ENCODE data around the gene ANKRD12.
"Not testable (repeated sequence)": the region's sequence is repeated elsewhere in the genome, so short reads cannot be mapped to it uniquely, and the experiment has no call there.

The ANKRD12 gene

DNA sequence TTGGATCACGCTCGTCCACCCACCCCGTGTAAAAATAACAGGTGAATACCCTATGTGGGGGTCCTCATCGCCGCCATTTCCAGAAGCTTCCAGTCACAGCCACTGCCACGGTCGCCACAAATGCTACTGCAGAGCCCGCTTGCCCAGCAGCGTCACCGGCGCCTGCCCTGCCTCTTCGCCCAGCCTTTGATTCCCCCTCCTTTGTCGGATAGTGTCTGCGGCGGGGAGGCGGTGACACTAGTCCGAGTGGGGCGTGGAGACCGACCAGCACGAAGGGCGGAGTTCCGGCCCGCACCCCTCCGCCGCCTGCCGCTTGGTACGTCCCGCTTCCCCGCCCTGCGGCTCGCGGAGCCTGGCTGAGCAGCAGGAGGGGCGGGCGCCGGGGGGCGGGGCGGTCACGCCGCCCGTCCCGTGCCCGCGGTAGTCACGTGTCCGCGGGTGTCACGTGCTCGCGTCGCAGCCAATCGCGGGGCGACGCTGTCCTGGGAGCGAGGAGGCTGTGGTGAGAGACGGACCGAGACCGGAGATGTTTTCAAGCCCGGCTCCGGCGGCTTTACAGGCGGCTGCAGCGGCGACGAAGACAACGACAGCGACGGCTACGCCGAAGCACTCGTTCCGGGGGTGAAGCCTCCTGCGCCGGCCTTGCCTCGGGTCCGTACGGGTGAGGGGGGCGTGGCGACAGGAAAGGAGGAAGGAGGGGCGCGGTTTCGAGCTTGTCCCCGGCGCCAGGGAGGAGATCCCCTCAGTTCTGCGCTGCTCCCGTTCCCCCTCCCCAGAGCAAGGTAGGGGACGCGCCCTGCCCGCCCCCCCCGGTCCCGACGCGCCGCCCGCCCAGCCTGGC is at the start of gene ANKRD12:
ANKRD12 (plus strand) TSS at position 467 of the 841 bp plus-strand sequence. CDS start 45,652 bp downstream, outside the sequence.
- peak; percentile 90 for DNase-seq

DNA sequence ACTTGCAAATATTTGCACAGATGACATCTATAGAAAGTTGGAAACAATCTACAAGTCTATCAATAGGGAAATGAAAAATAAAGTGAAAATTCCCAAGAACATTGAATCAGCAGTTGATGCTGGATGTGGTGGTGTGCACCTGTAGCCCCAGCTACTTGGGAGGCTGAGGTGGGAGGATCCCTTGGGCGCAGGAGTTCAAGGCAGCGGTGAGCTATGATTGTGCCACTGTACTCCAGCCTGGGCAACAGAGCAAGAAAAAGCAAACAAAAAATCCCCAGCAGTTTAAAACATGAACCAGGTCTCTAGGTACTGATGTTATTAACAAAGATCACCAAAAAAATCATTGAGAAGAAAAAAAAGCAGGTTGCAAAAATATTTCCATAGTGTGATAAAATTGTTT is 49.4 kb upstream of the ANKRD12 start:
- no peak for DNase-seq

DNA sequence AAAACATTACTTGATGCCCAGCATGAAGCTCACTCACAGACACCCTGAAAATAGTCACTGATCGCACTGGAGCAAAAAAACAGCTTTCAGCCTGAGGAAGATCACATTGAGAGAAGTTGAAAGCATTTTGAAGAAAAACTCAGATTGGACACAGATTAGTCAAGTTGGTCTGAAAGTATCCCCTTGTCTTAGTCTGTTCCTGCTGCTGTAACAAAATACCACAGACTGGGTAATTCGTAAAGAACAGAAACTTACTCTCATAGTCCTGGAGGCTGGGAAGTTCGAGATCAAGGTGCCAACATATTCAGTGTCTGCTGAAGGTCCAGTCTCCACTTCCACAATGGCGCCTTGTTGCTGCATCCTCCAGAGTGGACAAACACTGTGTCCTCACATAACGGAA is 48.3 kb upstream of the ANKRD12 start:
- DNase-seq = no peak

DNA sequence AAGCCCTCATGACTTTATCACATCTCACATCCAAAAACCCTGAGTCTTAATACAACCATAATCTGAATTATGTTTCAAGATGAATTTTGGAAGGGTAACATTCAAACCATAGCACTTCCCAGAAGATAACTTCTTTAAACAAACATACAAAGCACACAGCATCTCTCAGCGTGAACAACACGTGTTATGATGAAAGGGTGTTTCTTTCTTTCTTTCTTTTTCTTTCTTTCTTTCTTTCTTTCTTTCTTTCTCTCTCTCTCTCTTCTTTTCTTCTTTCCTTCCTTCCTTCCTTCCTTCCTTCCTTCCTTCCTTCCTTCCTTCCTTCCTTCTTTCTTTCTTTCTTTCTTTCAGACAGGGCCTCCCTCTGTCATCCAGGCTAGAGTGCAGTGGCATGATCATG is 47.9 kb upstream of the ANKRD12 start:
- DNase-seq = not testable (repeated sequence)

DNA sequence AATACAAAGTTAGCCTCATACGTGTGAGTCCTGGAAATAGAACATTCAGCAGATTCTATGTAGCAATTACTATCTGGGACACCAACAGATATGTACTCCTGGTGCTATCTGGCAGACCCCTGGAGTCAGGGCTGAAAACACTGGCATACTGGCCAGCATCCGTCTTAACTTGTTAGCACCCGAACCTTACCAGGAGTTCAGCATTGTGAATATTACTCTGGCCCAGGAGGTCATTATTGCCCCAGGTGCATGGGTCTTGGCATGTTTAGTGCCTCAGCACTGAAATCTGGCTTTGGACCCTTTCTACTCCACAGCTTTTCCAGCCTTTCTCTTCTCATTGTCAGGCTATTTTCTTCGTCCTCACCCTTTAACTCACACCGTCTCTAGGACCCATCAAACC is 46.0 kb upstream of the ANKRD12 start:
- DNase-seq = no peak

DNA sequence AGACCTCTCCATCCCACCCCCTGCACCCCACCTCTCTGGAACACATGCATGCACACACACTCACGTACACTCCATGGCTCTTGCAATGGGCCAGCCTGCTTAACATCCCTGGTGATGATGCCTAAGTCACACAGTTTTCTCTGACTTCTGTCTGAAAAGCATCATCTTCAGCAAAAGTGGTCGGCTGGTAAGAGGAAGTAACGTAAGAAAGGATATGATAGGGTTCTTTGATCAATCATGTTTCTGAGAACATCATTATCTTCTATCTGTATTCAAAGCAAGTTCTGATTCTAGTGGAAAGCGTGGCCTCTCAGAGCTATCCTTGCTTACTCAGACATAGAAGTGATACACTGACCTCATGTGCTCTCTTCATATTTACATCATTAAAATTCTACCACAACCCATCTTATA is 45.5 kb upstream of the ANKRD12 start:
- DNase-seq = no peak

DNA sequence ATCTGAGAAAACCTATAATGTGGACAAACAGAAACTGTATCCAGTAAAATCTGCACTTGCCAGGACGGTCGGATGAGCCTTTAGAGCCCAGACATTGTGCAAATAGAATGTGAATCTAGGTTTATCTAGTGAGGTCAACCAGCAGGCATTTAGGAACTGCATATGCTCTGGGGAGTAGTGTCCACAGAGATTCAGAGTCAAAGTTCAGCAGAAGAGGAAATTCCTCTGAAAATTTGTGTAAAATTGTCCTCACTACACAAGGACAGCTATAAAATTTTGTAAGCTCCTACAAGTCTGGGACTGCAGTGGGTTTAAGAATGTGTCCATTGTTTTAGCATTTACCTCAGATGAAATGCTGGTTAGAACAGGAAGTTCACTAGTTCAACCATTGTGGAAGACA is 43.9 kb upstream of the ANKRD12 start:
- no peak for DNase-seq

DNA sequence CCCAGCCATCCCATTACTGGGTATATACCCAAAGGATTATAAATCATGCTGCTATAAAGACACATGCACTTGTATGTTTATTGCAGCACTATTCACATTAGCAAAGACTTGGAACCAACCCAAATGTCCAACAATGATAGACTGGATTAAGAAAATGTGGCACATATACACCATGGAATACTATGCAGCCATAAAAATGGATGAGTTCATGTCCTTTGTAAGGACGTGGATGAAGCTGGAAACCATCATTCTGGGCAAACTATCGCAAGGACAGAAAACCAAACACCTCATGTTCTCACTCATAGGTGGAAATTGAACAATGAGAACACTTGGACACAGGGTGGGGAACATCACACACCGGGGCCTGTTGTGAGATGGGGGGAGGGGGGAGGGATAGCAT is 43.5 kb upstream of the ANKRD12 start:
- not testable (repeated sequence) for DNase-seq

DNA sequence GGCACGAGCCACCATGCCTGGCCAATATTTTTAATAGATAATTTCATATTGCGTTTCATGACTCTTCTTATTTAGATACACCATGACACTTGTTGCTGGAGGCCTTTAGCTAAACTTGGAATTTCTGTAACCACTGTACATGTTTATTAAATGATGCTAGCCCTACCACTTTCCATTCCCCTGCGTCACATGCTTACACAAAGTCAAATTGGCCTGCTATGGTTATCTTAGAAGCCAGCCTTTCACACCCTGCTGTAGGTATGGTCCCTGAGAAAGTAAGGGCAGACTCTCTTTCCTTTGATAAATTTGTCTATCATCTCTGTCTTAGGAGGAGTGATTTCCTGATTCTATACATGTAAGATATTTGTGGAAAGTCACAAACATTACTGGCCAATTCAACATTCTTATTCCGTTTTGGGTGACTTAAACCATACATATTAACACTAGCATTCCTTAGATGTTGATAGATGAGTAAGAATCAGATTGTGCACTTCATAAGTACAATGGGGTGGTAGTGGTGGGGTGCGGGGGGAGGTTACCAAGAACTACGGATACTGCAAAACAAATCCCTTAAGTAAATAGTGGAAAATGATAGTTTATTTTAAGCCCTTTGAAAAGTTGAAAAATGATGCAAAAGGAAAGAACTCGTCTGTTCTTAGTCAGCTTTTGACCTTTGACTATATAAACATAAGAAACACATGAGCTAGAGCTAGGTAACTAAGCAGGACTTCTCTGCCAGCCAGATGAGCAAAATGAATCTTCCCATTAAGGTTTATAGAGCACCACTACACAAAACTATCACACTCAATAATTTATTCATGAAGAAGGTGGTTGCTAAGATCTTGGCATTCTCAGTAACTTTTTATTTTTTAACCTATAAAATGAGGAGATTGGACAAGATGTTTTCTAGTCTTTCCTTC is 42.0 kb upstream of the ANKRD12 start:
- DNase-seq = no peak

DNA sequence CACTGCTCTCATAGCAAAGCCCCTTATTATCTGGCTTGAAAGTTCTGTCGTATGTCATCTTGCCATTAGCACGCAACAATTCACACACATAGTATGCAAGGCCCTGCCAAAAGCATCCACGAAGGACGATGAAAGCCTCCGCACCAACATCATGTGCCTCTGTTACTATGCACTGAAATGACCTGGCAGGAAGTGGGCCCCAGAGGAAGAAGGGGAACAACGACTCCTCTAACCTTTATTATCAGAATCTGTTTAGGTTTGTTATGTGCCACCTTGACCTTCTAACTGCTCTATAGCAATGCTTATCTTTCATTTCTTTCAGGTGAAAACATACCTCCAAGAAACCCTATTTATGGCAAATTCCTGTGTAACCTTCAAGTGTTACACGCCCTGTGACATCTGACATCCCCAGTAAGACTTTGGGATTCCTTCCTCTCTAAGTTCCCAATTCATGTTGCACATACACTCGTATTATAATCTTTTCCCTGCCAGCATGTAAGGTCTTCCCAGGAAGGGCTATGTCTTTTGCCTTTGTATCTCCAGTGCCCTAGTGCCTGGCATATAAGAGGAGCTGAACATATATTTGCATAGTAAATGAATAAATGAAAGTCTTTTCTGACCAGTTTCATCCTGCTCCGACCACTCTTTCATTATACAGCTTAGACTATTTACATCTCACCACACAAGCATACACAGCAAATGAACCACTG is 41.1 kb upstream of the ANKRD12 start:
- DNase-seq = no peak

DNA sequence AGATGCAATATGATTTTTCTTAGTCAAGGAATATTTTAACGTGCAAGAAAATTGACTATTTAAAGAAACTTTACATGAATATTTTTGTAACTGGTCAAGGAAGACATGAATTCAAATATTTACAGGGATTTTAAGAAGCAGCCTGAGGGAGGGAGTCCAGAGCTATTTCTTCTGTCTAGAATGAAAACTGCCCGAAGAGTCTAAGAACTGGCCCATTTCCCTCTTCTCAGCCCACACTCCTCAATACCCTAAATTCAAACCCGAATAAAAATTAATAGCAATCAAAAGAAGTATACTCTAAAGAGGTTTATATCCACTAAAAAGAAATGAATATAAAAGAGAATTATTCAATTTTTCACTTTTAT is 40.6 kb upstream of the ANKRD12 start:
- no peak for DNase-seq

DNA sequence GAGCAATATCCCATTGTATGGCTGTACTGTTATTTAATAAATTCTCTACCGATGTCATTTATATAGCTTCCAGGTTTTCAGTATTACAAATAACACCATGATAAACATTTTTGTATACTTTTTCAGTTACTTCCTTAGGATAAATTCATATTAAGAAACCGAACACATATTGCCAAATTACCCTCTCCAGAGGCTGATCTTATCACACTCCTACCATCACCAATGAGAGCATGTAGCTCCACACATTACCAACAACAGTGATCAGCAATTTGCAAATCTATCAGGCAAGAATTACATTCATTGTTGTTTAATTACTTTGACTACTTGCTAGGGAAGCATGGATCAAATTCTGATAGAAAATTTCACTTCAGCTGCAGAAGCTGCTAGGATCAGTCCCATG is 39.9 kb upstream of the ANKRD12 start:
- no peak for DNase-seq

DNA sequence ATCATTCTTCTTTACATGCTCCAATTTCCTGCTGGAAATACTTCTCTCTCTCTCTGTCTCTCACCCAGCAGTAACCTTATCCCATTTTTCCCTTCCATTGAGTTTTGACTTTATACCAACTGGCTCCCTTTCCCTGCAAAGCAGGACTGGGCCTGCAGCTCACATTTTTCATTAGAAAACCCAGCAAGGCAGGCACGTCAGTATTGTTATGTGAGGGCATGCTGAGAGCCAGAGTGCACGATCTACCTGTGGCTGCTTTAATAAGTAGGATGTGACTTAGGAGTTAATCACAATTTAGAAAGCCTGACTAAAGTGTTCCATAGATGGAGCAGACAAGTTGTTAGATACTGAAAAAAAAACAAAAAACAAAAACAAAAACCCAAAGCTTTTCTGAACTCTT is 39.2 kb upstream of the ANKRD12 start:
- DNase-seq = no peak

DNA sequence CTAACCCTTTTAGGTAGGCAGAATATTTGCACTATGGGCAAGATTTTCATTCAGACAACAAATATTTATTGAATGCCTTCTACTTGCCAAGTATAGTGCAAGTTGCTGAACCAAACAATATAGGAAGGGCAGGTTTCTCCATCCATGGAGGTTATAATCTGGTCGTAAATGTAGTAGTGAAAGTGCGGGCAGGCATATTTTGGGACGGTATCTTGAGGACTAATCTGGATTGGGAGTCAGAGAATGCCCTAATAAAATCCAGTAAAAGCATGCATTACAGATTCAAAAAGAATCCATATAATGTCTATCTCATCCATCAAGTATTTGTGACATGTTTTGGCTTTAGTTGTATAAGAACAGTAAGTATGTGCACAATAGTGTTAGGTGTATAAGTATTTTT is 35.8 kb upstream of the ANKRD12 start:
- DNase-seq = no peak

DNA sequence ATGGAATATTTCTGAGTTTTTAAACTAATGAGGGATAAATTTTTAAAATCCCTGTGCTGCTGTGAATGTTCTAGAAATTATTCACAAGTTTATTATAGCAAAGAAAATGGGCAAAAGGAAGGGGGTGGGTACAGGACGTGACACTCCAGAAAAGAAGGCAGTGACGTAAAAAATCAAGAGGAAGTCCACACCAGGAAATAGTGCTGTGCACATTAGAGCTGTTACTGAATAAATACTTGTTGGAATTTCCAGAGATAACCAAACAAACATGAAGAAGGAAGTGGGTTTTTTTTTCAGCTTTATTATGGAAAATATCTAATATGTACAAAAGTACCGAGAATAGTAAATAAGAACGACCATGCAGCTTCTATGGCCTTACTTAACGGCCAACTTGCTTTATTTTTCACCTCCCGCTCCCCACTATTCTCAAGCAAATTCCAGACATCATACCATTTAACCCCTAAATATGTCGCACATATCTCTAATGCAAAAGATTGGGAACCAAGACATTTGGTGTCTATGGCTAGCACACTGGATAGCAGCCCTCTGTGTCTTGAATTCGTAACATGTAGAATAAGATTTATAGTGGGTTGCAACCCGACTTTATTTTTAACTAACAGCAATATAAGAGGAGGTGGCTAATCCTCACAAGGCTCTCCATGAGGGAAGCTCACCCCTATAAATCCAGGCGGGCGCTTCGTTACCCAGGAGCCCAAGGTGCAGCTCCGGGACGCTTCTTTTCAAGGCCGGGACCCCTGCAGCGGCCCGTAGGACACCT is 34.7 kb upstream of the ANKRD12 start:
- DNase-seq = no peak

DNA sequence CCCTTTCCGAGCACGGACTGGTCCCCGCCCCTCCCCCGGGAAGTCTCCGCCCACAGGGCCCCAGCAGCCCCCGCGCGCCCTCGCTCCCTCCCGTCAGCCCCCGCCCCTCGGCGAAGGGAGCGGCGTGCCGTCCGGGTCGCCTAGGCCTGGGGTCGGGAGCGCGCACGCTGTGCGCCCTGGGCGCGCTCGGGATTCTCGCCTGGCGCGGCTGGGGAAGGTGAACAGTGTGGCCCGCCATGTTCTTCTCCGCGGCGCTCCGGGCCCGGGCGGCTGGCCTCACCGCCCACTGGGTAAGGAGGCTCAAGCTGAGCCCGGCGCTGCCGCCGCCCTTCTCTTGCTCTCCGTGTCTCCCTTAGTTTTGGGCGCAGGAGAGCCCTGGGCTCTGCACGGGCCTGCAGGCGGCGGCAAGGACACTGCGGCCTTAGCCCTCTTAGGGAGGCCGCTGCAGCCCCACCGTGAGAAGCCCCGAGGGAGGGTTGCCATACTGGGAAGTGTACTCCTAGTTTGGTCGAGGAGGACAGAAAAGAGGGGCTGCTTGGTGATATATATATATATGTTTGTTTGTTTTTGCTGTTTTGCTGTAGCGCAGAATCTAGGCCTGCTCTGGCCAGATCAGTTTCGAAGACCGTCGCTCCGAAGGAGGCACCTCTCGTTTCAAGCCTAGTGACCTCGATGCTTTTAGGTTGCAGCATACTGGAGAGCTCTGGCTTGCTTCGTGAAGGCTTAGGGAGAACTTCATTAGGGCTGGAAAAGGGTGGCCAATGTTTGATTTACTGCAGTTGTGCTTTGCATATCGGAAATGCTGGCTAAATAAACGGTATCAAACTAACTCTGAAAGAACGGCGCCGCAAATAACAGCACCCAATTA is 33.8 kb upstream of the ANKRD12 start, which contains the start of gene NDUFV2:
NDUFV2 (plus strand) TSS at position 192 of the 868 bp plus-strand sequence; CDS start at position 237, 45 bp downstream.
- peak; percentile 77 for DNase-seq

DNA sequence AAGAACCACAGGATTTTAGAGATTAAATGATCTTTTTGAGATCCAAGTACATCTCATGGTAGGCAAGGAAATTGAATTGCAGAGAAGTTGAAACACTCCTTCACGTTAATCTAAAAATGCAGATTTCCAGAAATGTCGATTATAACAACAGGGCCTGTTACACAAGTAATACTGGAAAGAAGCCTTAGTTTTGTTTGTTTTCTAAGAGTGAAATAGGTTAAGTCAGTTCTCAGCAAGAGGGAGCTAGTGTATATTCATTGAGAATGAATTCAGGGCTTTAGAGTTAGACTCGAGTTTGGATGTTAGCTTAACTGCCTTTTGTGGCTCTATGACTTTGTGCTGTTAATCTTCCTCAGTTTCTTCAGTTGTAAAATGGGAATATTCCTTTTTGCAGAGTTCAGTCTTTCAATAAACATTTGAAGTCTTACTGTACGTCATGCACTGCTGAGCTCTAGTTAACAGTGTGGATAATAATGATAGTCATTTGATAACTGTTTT is 33.2 kb upstream of the ANKRD12 start:
- no peak for DNase-seq

DNA sequence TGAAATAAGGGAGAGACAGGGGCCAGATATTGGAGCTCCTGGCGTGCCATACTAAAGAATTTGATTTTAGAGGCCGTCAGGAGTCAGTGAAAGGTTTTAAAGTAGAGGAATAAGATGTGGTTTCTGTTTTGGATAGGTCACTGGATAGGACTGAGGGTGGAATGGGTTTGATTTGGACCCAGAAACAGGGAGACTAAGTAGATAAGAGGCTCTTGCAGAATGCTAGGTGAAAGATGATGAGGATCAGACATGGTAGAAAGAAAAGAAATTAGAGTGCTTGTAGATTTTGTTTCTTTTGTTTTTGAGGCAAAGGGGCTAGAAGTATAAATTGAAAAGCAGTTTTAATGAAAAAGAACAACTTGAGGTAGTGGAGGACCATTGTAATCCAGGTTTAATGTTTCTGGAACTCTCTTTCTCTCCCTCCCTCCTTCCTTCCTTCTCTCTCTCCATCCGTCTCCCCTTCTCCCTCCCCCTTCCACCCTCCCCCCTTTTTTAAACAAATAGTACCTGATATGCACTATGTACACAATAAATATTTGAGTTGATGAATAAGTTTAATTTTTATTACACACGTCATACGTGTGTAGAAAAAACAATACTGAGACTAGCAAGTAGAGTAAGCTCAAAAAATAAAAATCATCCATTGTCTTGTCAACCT is 32.2 kb upstream of the ANKRD12 start:
- no peak for DNase-seq

DNA sequence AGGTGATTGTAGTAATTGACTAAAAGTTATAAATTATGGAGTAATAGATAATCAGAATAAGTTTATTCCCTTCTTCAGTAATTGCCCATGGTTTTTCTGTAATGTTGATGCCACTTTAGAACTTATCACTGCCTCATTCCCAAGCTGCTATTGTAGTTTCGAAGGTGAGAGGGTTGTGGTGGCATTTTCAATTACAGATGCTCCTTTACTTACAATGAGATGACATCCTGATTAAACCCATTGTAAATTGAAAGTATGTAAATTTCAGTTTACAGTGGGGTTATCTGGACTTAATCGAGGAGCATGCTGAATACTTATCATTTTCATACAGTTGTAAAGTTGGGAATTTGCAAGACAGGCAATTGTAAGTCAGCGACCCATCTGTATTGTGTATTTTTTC is 31.2 kb upstream of the ANKRD12 start:
- no peak for DNase-seq

DNA sequence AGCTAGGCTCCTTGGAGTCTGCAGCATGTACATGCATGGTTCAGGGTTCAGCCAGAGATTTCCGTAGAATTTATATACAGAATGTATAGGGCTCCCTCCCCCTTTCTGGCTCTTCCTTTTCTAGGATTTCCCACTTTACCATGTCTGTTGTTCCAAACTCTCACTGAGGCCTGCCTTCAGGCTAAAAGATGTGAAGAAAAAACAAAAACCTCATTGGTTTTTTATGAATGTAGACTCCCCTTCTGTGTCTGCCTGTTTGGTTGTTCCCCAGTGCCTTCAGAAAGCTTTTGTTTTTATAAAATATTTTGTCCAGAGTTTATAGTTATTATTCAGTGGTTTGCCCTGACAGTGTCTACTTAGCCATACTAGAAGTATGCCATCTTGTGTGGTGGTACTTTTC is 30.5 kb upstream of the ANKRD12 start:
- DNase-seq = no peak
